GM20000 (cell line): ENCODE measurements around the gene DEK.
"Not testable (repeated sequence)": the region's sequence is repeated elsewhere in the genome, so short reads cannot be mapped to it uniquely, and the experiment has no call there.

Experiments
- DNase-seq: peaks from one replicate; pipeline ENCODE4 v3.0.0; 2012; ENCODE audit warnings: low spot score
- TF ChIP-seq, protein P1 (sequence below): IDR thresholded peaks from 2 replicates; pipeline ENCODE4 v1.5.1; 2012; ENCODE audit warnings: mild to moderate bottlenecking, control low read depth; ENCODE audit errors: extremely low read depth, missing control alignments

DEK gene

DNA sequence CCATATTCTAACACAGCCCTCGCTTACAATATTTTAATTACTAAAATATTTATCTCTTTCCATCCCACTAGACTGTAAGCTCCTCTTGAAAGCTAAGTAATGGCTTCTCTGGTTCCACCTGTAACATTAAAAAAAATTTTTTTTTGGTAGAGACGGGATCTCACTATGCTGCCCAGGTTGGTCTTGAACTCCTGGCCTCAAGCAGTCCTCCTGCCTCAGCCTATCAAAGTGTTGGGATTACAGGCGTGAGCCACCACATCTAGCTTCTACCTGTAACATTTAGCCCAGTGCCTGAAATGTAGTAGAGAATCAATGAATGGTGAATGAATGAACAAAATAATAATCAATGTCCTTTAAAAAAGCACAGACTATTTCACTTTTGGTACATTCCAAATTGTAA is 28.8 kb downstream of the DEK start:
- no peak for DNase-seq
- TF ChIP-seq, protein P1, sequence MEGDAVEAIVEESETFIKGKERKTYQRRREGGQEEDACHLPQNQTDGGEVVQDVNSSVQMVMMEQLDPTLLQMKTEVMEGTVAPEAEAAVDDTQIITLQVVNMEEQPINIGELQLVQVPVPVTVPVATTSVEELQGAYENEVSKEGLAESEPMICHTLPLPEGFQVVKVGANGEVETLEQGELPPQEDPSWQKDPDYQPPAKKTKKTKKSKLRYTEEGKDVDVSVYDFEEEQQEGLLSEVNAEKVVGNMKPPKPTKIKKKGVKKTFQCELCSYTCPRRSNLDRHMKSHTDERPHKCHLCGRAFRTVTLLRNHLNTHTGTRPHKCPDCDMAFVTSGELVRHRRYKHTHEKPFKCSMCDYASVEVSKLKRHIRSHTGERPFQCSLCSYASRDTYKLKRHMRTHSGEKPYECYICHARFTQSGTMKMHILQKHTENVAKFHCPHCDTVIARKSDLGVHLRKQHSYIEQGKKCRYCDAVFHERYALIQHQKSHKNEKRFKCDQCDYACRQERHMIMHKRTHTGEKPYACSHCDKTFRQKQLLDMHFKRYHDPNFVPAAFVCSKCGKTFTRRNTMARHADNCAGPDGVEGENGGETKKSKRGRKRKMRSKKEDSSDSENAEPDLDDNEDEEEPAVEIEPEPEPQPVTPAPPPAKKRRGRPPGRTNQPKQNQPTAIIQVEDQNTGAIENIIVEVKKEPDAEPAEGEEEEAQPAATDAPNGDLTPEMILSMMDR = no peak

GRCh38 chr6:18234564-18234963 is 29.8 kb downstream of the DEK start:
- DNase-seq = no peak
- TF ChIP-seq, protein P1 = no peak

DNA sequence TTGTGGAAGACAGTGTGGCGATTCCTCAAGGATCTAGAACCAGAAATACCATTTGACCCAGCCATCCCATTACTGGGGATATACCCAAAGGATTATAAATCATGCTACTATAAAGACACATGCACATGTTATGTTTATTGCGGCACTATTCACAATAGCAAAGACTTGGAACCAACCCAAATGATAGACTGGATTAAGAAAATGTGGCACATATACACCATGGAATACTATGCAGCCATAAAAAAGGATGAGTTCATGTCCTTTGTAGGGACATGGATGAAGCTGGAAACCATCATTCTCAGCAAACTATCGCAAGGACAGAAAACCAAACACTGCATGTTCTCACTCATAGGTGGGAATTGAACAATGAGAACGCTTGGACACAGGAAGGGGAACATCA is 30.6 kb downstream of the DEK start:
- DNase-seq = not testable (repeated sequence)

GRCh38 chr6:18231856-18232255 is 32.5 kb downstream of the DEK start:
- not testable (repeated sequence) for DNase-seq

GRCh38 chr6:18228590-18228989 is 35.7 kb downstream of the DEK start:
- not testable (repeated sequence) for DNase-seq

GRCh38 chr6:18227166-18227565 is 37.2 kb downstream of the DEK start:
- not testable (repeated sequence) for DNase-seq

DNA sequence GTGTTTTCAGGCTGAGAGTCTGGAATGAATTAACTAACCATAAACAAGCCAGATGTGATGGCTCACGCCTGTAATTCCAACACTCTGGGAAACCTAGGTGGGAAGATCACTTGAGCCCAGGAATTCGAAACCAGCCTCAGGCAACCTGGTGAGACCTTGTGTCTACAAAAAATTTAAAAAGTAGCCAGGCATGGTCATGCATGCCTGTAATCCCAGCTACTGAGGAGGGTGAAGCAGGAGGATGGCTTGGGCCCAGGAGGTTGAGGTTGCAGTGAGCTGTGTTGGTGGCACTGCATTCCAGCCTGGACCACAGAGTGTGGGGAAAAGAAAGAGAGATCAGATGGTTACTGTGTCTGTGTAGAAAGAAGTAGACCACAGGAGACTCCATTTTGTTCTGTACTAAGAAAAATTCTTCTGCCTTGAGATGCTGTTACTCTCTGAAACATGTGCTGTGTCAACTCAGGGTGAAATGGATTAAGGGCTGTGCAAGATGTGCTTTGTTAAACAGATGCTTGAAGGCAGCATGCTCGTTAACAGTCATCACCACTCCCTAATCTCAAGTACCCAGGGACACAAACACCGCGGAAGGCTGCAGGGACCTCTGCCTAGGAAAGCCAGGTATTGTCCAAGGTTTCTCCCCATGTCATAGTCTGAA is 37.8 kb downstream of the DEK start:
- not testable (repeated sequence) for DNase-seq

- DNase-seq = no peak
- TF ChIP-seq, protein P1 = no peak
These were observed 43.1 kb downstream of the DEK start for GRCh38 chr6:18221288-18221615.

DNA sequence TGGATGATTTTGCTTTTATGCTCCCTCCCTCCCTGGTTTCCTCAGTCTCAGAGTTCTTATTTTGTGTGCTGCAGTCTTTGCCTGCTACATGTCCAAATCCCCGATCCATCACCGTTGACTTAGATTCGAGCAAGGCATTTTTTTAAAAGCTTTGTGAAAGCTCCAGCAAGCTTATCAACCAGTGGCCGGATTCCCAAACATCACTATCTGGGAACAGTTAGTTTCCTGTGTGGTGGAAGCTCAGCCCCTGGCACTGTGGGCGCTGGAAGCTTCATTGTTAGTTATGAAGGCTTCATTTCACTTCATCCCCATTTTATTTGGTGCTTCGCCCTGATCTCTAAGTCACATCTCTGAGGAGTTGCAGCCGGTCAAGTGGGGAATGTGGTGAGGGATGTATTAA is 44.7 kb downstream of the DEK start:
- TF ChIP-seq, protein P1 = no peak
- no peak for DNase-seq

- TF ChIP-seq, protein P1 = no peak
- DNase-seq = no peak
These were observed 46.1 kb downstream of the DEK start for GRCh38 chr6:18218233-18218632.
